ENCODE results near the gene BUB1B. TPM values are rescaled to one million over a fixed set of nuclear protein-coding genes. Genes with fewer than 3 reads are reported as not detected.

Gene BUB1B
- total and polyA plus RNA-seq, 9 of the 15 experiments (the other 6 are each of a cell fraction or from before 2014, with no cell fraction given), result 28.7 to 113 (median 82.2) TPM

DNA sequence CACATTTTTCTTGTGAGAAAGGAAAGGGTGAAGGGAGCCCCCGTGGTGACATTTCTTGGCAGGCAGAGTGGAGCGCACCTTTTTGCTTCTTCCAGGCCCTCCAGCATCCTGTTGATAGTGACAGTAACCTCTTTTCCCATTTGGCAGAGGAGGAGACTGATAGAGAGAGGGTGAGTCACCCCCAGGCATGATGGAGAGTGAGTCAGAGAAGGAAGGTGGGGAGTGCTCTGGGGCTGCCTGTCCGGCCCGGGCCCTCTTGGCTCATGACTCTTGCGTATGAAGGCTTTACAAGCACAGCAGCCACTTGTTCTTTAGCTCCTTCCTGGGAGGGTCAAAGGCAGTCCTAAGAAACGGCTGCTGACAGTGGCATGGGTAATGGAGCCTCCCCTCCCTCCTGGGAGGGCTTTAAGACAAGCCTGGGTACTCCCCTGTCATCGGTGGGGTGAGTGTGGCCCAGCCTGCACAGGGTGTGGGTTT is 106.0 kb downstream of the BUB1B start (continued):
- TF ChIP-seq, protein P1, sequence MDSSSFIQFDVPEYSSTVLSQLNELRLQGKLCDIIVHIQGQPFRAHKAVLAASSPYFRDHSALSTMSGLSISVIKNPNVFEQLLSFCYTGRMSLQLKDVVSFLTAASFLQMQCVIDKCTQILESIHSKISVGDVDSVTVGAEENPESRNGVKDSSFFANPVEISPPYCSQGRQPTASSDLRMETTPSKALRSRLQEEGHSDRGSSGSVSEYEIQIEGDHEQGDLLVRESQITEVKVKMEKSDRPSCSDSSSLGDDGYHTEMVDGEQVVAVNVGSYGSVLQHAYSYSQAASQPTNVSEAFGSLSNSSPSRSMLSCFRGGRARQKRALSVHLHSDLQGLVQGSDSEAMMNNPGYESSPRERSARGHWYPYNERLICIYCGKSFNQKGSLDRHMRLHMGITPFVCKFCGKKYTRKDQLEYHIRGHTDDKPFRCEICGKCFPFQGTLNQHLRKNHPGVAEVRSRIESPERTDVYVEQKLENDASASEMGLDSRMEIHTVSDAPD (CRISPR knock-in tag; IDR thresholded peaks at IDR 0.05), result no peak
- TF ChIP-seq MYC (IDR thresholded peaks at IDR 0.05; ENCODE audit: low read depth, low read length), result 0 out of 2 replicates have a peak, but pooled peaks have one; percentile 37
- no peak for TF ChIP-seq MYC (CRISPR knock-in tag; IDR thresholded peaks at IDR 0.05; ENCODE audit: borderline replicate concordance, low read depth)
- peak; percentile 43; the same call in 1 of the 2 replicates for TF ChIP-seq NFIC (IDR thresholded peaks at IDR 0.05)
- TF ChIP-seq ZNF778 (CRISPR knock-in tag; IDR thresholded peaks at IDR 0.05), result no peak
- no peak for TF ChIP-seq BCOR (IDR thresholded peaks at IDR 0.05)
- TF ChIP-seq ILK (tag; IDR thresholded peaks at IDR 0.05; ENCODE audit: borderline replicate concordance, low read depth), result no peak
- peak; percentile 60; the same call in 1 of the 2 replicates for TF ChIP-seq ETV5 (CRISPR knock-in tag; IDR thresholded peaks at IDR 0.05; ENCODE audit: low read depth)
- TF ChIP-seq RBM17 (IDR thresholded peaks at IDR 0.05; ENCODE audit: borderline replicate concordance, low read depth, low read length), result no peak
- TF ChIP-seq, protein P2, sequence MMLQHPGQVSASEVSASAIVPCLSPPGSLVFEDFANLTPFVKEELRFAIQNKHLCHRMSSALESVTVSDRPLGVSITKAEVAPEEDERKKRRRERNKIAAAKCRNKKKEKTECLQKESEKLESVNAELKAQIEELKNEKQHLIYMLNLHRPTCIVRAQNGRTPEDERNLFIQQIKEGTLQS (IDR thresholded peaks at IDR 0.05), result peak; percentile 99
- TF ChIP-seq, protein P2 (CRISPR knock-in tag; conservative IDR thresholded peaks at IDR 0.05), result peak; percentile 99
- TF ChIP-seq HOXB6 (CRISPR knock-in tag; IDR thresholded peaks at IDR 0.05; ENCODE audit: borderline replicate concordance), result no peak
- TF ChIP-seq, protein P3, sequence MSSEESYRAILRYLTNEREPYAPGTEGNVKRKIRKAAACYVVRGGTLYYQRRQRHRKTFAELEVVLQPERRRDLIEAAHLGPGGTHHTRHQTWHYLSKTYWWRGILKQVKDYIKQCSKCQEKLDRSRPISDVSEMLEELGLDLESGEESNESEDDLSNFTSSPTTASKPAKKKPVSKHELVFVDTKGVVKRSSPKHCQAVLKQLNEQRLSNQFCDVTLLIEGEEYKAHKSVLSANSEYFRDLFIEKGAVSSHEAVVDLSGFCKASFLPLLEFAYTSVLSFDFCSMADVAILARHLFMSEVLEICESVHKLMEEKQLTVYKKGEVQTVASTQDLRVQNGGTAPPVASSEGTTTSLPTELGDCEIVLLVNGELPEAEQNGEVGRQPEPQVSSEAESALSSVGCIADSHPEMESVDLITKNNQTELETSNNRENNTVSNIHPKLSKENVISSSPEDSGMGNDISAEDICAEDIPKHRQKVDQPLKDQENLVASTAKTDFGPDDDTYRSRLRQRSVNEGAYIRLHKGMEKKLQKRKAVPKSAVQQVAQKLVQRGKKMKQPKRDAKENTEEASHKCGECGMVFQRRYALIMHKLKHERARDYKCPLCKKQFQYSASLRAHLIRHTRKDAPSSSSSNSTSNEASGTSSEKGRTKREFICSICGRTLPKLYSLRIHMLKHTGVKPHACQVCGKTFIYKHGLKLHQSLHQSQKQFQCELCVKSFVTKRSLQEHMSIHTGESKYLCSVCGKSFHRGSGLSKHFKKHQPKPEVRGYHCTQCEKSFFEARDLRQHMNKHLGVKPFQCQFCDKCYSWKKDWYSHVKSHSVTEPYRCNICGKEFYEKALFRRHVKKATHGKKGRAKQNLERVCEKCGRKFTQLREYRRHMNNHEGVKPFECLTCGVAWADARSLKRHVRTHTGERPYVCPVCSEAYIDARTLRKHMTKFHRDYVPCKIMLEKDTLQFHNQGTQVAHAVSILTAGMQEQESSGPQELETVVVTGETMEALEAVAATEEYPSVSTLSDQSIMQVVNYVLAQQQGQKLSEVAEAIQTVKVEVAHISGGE (CRISPR knock-in tag; IDR thresholded peaks at IDR 0.05), result peak in 1 of 3 experiments; percentile 59; a peak in 2 of 6 replicates
- no peak for TF ChIP-seq HMGN3 (IDR thresholded peaks at IDR 0.05; ENCODE audit: borderline replicate concordance, extremely low read depth, insufficient read length, low read depth, low read length)
- TF ChIP-seq SIX5 (IDR thresholded peaks at IDR 0.05; ENCODE audit: borderline replicate concordance in 1 of 2, insufficient read depth in 1 of 2, low read depth in 1 of 2, low read length in 2 of 2), result no peak
- TF ChIP-seq RCOR1 (IDR thresholded peaks at IDR 0.05; ENCODE audit: borderline replicate concordance in 1 of 2, low read depth in 2 of 2, low read length in 2 of 2), result peak in 1 of 2 experiments; percentile 98; a peak in 2 of 4 replicates
- no peak for TF ChIP-seq PCBP1 (IDR thresholded peaks at IDR 0.05; ENCODE audit: low read depth, low read length, poor library complexity, severe bottlenecking)
- no peak for TF ChIP-seq MAFG (tag; conservative IDR thresholded peaks at IDR 0.05)
- TF ChIP-seq, protein P4, sequence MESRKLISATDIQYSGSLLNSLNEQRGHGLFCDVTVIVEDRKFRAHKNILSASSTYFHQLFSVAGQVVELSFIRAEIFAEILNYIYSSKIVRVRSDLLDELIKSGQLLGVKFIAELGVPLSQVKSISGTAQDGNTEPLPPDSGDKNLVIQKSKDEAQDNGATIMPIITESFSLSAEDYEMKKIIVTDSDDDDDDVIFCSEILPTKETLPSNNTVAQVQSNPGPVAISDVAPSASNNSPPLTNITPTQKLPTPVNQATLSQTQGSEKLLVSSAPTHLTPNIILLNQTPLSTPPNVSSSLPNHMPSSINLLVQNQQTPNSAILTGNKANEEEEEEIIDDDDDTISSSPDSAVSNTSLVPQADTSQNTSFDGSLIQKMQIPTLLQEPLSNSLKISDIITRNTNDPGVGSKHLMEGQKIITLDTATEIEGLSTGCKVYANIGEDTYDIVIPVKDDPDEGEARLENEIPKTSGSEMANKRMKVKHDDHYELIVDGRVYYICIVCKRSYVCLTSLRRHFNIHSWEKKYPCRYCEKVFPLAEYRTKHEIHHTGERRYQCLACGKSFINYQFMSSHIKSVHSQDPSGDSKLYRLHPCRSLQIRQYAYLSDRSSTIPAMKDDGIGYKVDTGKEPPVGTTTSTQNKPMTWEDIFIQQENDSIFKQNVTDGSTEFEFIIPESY (CRISPR knock-in tag; IDR thresholded peaks at IDR 0.05), result 0 out of 2 replicates have a peak, but pooled peaks have one; percentile 21
- TF ChIP-seq ZNF282 (CRISPR knock-in tag; IDR thresholded peaks at IDR 0.05), result no peak

Measured in K562 (cell line).